HG03457 (cell line): ENCODE results near the gene PCSK4.
"Not testable (repeated sequence)": the region's sequence is repeated elsewhere in the genome, so short reads cannot be mapped to it uniquely, and the experiment has no call there.

Experiments used
- ATAC-seq: cut with Tn5 transposase; IDR thresholded peaks from one replicate; pipeline ENCODE4 v1.9.1; 2021; ENCODE audit warnings: moderate number of reproducible peaks; ENCODE audit not compliant: unreplicated experiment

PCSK4 gene

DNA sequence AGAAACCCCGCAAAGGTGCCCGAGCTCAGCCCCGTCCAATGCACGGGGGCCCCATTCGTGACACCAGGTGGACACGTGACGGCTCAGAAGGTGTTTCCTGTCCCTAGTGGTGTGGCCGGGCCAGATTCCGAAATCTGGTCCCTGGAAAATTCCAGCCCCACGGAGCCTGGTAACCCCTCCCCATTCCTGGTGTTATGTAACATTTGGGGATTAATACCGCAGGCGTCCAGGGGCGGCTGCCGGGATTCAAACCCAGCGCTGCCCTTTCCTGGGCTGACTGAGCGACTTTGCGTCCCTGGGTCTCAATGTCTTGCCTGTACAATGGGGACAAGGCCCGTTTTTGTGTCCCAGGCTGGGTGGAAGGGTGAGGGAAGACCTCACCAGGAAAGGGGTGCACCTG lies 32.7 kb upstream of the PCSK4 start:
- no peak for ATAC-seq

DNA sequence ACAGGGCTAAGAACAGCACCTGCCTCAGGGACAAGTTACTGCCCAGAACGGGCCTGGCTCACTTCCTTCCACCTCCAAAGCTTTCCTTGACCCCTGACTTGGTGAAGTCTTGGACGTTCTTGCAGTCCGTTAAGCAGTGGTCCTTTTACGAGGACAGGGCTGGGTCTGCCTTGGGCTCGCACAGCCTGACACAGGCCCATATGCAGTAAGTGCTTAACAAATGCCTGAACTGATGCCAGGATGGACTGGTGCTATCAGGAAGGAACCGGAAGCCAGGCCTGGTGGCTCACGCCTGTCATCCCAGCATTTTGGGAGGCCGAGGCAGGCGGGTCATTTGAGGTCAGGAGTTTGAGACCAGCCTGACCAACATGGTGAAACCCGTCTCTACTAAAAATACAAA lies 31.9 kb upstream of the PCSK4 start:
- no peak for ATAC-seq

DNA sequence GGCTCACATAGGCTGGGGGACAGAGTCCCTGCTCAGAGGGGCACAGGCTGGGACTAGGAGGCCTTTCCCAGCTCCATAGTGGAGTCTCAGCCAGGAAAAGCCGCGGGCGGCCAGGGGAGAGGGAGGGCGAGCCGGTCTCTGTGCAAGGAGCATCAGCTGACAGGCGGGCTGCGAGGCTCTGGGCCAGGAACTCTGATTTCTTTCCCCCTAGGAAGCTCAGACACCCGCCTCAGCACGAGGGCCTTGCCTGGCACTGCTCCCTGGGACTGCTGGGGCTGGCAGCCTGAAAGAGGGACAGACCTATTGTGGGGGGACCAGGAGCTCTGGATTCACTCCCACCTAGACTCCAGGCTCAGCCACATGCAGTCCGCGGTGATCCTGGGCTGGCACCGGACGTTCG lies 31.5 kb upstream of the PCSK4 start:
- ATAC-seq, result no peak

DNA sequence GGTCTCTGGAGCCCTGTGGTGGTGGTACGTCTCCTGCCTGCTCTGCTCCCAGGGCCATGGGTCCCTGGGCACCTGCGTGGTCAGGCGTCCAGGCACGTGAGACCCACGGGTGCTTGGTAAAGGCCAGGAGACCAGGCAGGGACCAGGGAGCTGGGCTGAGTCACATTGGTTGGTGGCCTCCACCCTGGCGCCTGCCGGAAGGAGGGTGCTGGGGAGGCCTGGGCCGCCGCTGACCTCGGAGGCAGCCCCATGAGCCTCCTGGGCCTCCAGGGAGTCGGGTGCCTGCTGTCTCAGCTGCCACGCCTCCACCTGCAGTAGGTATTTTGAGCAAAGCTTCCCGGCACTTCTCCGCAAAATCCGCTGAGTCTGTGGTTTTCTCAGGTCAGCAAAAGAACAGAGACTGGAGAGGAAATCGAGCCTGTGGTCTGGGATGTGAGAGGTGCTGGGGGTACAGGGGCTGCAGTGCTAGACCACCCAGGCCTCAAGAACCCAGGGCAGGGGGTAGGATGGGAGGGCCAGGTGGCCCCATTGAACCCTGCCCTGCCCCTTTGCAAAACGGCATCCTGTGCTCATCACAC lies 30.1 kb upstream of the PCSK4 start:
- ATAC-seq, result no peak

DNA sequence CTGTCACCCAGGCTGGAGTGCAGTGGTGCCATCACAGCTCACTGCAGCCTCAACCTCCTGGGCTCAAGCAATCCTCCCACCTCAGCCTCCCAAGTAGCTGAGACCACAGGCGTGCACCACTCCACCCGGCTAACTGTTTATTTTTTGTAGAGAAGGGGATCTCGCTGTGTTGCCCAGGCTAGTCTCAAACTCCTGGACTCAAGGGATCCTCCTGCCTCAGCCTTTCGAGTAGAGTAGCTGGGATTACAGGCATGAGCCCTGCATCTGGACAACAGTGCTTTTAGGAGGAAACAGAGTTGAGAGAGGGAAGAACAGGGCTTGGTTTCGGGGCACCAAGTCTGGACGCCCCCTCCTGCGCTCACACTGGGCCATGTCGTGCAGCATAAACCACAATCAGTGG lies 29.7 kb upstream of the PCSK4 start:
- ATAC-seq, result not testable (repeated sequence)

DNA sequence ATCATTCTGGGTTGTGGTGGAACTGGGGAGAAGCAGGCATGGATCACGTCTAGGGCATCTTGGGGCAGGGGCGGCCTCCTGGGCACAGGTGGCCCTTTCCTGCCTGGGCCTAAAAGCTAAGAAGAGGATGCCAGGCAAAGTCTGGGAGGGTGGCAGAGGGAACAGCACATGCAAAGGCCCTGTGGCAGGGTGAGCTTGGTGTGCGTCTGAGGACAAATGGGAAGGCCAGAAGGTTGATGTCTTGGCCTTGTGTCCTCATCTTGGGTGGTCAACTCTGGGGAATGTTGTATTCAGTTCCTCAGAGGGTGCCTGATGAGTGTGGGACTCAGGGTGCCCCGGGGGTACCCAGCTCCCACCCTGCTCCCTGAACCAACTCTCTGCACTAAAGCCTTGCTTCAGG lies 28.3 kb upstream of the PCSK4 start:
- ATAC-seq, result no peak

DNA sequence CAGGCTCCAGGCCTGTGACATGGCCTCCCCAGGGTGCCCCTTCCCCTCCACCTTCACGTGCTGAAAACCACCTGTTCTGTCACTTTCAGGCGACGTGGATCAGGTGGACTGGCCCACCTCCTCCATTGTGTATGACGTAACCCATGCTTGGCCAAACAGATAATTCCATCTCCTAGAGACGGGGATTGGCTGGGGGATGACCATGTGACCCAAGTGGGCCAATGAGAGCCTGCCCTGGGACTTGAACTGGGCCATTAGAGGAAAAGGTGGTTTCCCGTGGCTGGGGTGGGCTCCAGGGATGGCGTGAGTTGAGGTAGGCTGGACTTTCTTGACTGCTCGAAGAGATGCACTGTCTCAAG lies 26.2 kb upstream of the PCSK4 start:
- no peak for ATAC-seq

DNA sequence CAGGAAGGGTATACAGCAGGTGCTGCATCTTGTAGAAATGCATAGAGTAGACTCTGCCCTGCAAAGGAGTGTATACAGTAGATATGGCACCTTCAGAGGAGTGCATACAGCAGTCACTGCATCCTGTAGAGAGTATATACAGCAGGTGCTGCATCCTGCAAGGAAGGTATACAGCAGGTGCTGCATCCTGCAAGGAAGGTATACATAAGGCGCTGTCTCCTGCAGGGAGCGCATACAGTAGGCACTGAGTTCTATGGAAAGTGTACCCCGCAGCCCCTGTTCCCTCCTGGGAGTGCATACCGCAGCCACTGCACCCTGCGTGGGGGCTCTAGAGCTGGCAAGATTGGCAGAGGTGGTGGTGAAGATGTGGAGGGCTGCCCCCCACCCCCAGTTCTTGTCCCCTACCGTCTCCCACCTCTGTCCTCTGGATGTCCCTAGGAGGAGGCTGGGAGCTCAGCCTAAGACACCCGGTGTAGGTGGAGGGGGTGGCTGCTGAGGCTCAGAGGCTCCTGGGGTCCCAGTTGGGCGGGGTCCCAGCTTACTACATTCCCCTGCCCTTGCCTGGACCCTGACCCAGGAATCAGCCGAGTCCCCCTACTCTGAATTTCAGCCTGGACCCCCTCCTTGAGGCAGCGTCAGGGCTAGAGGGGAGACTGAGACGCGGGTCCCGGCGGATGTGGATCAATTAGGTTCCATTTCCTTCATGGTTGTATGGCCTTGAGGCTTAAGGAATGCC lies 25.0 kb upstream of the PCSK4 start:
- no peak for ATAC-seq

DNA sequence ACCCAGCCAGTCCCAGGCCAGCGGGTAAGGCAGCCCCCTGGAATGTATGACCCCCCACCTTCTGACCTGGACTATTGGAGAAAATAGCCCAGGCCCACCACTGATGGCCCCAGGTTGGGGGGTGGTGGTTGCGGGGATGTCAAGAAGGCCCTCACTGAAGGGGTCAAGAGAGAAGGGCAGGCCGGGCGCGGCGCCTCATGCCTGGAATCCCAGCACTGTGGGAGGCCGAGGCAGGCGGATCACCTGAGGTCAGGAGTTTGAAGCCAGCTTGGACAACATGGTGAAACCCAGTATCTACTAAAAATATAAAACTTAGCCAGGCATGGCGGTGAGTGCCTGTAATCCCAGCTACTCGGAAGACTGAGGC lies 24.1 kb upstream of the PCSK4 start:
- no peak for ATAC-seq

DNA sequence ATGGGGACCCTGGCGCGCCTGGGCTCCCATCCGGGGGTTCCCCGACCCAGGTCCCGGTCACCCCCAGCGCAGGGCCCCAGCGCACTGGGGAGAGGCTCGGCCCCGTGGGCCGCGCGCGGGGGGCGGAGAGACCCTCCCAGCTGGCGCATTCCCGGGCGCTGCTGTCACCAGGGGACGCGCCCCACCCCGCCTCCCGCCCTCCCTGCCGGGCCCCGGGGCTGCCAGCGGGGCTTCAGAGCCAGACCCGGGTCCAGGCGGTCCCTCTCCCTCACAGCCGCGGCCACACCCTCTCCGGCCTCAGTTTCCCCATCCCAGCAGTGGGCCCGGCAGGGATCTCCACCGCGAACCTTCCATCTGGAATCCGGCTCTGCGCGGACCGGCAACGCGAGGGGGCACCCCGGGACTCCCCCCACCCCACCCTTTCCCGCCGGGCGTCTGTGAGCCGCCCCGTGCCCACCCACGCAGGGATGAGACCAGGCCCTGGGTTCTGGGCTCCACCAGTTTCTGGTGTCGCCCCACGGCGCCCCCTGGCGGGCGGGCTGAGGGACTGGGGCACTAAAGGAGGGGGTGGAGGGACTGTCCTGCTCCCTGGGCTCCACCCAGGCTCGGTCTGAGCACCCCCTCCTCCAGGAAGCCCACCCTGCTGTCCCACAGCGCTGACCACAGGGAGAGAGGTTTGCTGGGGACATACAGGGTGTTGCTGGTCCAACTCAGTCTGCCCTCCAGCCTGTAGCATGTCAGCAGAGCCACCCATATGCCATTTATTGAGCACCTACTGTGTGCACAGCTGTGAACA lies 23.5 kb upstream of the PCSK4 start:
- ATAC-seq, result no peak

DNA sequence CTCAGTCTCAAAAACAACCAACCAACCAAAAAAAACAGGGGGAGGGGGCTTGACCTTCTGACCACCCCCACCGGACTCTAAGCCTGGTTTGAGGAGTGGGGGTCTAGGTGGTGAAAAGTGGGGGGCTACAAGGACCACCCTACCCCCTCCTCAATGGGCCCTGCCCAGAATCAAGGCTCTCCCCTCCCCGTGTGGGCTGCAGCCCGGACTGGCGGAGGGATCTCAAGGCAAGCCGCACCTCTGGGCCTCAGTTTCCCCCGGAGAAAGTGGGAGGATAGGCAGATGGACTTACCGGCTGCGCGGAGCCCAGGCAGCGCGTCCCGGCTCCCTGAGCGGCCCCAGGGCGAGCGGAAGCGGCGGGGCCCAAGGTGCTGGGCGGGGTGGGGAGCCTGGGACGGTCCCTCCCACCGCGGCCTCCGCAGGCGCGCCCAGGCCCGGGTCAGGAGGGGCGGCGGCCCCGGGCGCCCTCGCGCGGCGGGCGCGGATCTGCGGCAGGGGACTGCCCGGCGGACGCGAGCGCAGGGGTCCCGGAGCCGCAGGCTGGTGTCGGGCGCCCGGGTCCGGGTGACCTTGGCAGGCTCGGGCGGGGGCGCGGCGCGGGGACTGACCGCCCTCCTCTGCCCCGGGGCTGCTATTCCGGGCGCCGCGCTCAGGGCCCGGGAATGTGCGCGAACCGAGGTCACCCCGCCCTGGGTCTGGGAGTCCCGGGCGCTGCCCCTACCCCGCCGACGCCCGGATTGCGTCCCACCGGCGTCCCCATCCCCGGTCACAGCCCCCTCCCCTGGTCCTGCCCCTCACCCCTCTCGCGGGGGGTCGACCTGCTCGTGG lies 22.7 kb upstream of the PCSK4 start, which contains the start of gene ADAMTSL5:
Gene ADAMTSL5, minus strand, starts transcription at position 349 of the 828 bp plus-strand sequence. CDS start 2,076 bp downstream, outside the sequence.
- no peak for ATAC-seq

DNA sequence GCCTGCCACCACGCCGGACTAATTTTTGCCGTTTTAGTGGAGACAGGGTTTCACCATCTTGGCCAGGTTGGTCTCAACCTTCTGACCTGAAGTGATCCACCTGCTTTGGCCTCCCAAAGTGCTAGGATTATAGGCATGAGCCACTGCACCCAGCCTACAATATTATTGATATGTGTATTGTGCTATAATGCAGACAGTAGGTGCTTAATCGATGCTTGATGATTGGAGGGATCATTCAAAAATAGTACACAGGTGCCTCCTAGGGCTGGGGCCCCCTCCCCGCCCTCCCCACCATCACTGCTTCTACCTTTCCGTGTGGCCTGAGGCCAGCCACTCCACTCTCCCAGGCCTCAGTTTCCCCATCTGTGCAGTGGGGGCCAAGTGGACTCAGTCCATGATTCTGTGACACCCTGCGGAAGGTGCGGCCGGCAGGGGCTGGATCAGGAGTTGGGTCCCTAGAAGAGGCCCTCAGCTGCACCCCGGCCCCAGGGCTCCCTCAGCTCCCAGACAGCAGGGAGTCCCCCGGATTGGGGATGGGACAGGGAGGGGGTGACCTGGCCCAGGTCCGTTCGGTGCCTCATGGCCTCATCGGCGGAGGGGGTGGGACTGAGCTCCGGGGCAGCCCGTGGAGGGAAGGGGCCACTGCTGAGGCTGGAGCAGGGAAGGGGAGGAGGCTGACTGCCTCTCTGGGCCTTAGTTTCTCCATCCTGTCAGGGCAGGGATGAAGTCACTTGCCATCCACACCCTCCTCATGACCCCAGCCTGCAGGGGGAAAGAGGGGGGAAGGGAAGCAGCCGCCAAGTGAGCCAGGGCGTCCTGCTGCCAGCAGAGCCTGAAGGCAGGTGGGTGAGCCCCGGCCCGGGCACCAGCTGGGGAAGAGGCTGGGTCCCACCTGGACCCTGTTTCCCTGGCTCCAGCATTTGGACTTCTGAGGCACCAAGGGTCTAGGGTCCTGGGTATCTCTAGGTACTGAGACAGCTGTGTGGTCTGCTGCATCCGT lies 21.5 kb upstream of the PCSK4 start:
- no peak for ATAC-seq

DNA sequence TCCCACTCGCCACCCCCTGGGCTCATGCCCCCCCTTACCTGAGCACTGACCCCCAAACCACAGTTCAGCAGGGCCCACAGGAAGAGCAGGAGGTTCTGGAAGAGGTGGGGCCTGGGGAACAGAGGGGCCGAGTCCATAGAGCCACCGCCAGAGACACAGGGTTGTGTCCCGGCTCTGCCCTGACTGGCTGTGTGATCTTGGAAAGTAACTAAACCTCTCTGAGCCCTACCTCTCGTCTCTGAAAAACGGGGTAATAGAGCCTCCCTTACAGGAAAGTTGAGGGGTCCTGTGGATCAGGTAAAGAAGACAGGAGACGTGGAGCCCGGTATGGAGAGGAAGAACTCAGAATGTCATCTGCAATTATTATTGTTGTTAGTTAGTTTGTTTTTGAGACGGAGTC lies 20.7 kb upstream of the PCSK4 start:
- ATAC-seq, result no peak

DNA sequence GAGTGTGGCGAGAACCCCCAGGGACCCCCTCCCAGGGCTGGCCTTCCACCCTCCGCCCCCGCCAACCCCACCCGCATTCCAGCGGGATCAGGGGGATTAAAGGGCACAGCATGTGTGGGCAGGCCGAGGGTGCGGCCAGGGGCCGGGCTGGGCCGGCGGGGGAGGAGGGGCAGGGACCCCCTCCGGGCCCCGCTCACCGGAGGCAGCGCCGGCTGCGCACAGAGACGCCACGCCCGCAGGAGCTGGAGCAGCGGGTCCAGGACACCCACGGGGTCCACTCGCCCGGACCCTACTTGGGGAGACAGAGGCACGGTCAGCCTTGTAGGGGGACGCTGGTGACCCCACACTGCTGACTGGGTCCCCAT lies 20.3 kb upstream of the PCSK4 start:
- no peak for ATAC-seq

DNA sequence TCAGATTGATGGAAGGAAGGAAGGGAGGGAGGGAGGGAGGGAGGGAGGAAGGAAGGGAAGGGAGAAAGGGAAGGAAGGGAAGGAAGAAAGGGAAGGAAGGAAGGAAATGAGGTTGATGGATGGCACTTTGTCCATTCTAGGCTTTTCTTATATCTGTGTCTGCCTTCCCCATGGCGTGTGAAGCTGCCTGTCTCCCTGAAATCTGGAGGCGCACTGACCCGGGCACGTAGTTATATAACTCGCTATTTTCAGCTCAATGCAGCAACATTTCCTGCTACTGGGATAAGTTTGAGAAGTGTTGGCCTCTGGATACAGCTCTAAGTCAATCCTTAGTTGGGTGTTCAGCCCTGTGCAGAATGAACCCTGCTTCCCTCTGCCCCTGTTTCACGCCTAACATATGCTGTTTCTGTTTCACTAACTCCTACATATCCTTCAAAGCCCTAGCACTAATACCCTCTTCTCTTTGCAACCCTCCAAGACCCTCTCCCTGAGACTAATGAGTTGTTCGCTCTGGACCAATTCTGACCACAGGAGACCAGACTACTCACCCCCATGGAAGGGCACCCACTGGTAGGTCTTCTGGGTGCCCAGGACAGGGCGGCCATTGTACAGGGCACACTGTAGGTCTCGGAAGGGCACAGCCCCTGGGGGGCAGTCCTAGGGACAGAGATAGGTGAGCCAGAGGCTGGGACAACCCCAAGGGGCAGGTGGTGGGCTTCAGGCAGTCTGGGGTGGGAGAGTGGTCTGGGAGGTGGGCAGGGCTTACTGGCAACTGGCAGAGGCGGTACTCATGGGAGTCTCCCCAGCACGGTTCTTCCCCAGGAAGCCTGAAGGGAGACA lies 19.7 kb upstream of the PCSK4 start:
- ATAC-seq, result no peak

DNA sequence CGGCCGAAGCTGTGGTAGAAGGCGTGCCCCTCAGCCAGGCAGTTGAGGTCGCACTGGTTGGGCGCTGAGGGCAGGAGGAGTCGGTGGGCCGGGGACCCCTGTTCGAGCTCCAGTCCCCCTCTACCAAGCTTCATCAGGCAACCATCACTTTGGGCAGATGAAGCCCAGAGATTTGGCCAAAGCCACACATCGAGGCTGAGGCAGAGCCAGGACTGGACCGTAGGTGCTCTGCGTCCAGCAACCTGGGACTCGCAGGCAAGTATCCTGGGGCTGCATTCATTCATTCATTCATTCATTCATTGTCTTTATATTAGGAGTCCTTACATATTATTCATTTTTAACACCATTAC lies 18.3 kb upstream of the PCSK4 start:
- no peak for ATAC-seq

DNA sequence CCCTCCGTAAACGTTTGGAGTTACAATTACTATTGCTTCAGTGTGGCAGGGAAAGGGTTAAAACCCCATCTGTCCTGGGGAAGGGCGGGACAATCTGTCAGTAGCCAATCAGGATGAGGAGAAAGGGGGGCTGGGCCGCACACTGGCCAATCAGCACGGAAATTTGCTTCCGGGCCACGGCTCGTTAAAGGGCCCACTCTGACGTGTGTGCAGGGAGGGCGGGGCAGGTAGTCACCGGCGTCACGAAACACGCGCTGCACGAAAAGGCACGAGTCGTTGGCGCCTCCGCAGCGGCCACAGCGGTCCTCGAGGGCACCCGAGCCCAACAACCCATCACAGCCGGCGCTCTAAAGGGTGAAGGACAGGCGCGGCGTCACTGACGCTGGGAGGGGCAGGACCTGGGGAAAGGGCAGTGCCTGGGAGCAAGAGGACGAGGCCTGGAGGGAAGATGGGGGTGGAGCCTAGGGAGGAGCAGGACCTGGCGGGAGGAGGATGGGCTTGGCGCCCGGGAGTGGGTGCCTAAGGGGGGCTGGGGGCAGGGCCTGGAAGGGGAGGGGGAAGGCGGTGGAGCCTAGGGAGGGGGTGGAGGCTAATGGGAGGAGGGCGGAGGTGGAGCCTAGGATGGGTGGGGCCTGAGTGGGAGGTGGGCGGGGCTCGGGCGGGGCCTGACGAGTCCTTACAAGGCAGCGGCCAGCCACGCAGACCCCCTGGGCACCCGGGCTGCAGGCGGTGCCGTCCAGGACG lies 17.8 kb upstream of the PCSK4 start:
- no peak for ATAC-seq

DNA sequence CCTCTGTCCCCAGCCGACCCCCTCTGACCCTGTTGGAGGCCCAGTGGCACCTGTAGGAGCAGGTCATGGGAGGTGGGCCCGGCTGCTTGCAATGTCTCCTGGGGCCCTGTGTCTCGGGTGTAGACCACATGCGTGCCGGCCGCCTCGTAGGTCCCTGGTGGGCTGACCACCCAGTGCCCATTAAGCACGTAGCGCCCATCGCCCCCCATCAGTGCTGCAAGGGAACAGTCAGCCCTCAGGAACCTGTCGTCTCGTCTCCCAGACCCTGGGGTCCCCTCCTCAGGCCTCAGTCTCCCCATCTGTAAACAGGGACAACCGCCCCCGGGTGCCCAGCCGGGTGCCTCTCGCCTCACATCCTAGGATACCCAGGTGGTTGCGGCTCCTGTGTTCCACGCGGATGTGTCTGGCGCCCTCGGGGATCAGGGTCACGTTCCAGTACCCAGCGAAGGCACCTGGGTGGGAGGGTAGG lies 17.1 kb upstream of the PCSK4 start:
- ATAC-seq, result no peak
